Measurements from ENCODE around the gene CYP27C1.
"Not testable (repeated sequence)": the region's sequence is repeated elsewhere in the genome, so short reads cannot be mapped to it uniquely, and the experiment has no call there.

CYP27C1 gene

GRCh38 chr2:127224135-127224534, 4.0 kb upstream of the CYP27C1 start:
- DNase-seq = not testable (repeated sequence)

- no peak for DNase-seq
These were observed 849 bp upstream of the CYP27C1 start for GRCh38 chr2:127220768-127221527.

- no peak for DNase-seq
These were observed 678 bp downstream of the CYP27C1 start for GRCh38 chr2:127219171-127220070.

GRCh38 chr2:127218812-127219170, 1.3 kb downstream of the CYP27C1 start:
- DNase-seq = no peak

GRCh38 chr2:127217470-127218325, 2.4 kb downstream of the CYP27C1 start:
- no peak for DNase-seq

GRCh38 chr2:127216593-127216992, 3.5 kb downstream of the CYP27C1 start:
- no peak for DNase-seq

GRCh38 chr2:127216095-127216494, 4.0 kb downstream of the CYP27C1 start:
- DNase-seq = no peak

- DNase-seq = not testable (repeated sequence)
These were observed 5.9 kb downstream of the CYP27C1 start for GRCh38 chr2:127214201-127214600.

GRCh38 chr2:127208313-127208712, 11.8 kb downstream of the CYP27C1 start:
- no peak for DNase-seq

GRCh38 chr2:127205218-127206125, 14.6 kb downstream of the CYP27C1 start:
- DNase-seq = no peak

- no peak for DNase-seq
These were observed 18.6 kb downstream of the CYP27C1 start for GRCh38 chr2:127201452-127201851.

GRCh38 chr2:127200962-127201361, 19.1 kb downstream of the CYP27C1 start:
- no peak for DNase-seq

GRCh38 chr2:127199223-127199622, 20.9 kb downstream of the CYP27C1 start:
- DNase-seq = no peak

- DNase-seq = peak; percentile 65
These were observed 22.4 kb downstream of the CYP27C1 start for GRCh38 chr2:127197475-127198385.

GRCh38 chr2:127196998-127197397, 23.1 kb downstream of the CYP27C1 start:
- DNase-seq = no peak

- no peak for DNase-seq
These were observed 23.6 kb downstream of the CYP27C1 start for GRCh38 chr2:127196549-127196948.

GRCh38 chr2:127195140-127196074, 24.7 kb downstream of the CYP27C1 start:
- no peak for DNase-seq

- DNase-seq = no peak
These were observed 25.7 kb downstream of the CYP27C1 start for GRCh38 chr2:127194447-127194846.

GRCh38 chr2:127193967-127194280, 26.2 kb downstream of the CYP27C1 start:
- no peak for DNase-seq

Data from CD4-positive, alpha-beta T cell treated with Interleukin-6 for 4 hours (primary cell).